Measurements from ENCODE around the gene GSDME.

GRCh38 chr7:24783698-24784097, 26.4 kb upstream of the GSDME start:
- TF ChIP-seq CTCF (IDR thresholded peaks at IDR 0.05): no peak
- TF ChIP-seq POLR2A (IDR thresholded peaks at IDR 0.05): no peak
